SK-N-SH treated with all-trans-retinoic acid at 6 μM for 48 hours (cell line): ENCODE results near the gene NPAS3.

Experiments
- ATAC-seq: fragments of 200-7000 bp; cut with Tn5 transposase; 3 replicates; pipeline ENCODE4 v1.9.1; 2020; ENCODE audit warnings: mild to moderate bottlenecking, moderate library complexity
- ARNTL ChIP-seq: fragments of 450-650 bp; formaldehyde crosslinking; IDR thresholded peaks from 2 replicates; pipeline ENCODE4 v1.5.0; 2020; ENCODE audit warnings: low read depth, mild to moderate bottlenecking, moderate library complexity, borderline replicate concordance
- BACH2 ChIP-seq: fragments of 250-450 bp; sonication (Bioruptor Pico); IDR thresholded peaks from 2 replicates; pipeline ENCODE4 v1.9.0; 2021; ENCODE audit warnings: mild to moderate bottlenecking, borderline replicate concordance
- CSDC2 ChIP-seq: fragments of 250-450 bp; sonication (Bioruptor Pico); IDR thresholded peaks from 2 replicates; pipeline ENCODE4 v1.5.0; 2020; ENCODE audit warnings: mild to moderate bottlenecking, moderate library complexity
- ESRRG ChIP-seq: fragments of 250-450 bp; sonication (Bioruptor Pico); IDR thresholded peaks from 2 replicates; pipeline ENCODE4 v1.6.1; 2021; ENCODE audit warnings: mild to moderate bottlenecking
- GLIS3 ChIP-seq: fragments of 250-450 bp; sonication (Bioruptor Pico); IDR thresholded peaks from 2 replicates; pipeline ENCODE4 v1.5.0; 2020; ENCODE audit warnings: mild to moderate bottlenecking, moderate library complexity
- ISL1 ChIP-seq: fragments of 250-450 bp; sonication (Bioruptor Pico); IDR thresholded peaks from 2 replicates; pipeline ENCODE4 v2.1.2; 2022; ENCODE audit warnings: mild to moderate bottlenecking, moderate library complexity
- OSR1 ChIP-seq: fragments of 250-450 bp; sonication (Bioruptor Pico); IDR thresholded peaks from 2 replicates; pipeline ENCODE4 v1.8.0; 2022; ENCODE audit warnings: moderate library complexity, mild to moderate bottlenecking, inconsistent platforms
- PPARA ChIP-seq: fragments of 250-450 bp; sonication (Bioruptor Pico); IDR thresholded peaks from 2 replicates; pipeline ENCODE4 v1.5.0; 2020; ENCODE audit warnings: mild to moderate bottlenecking, borderline replicate concordance
- RARB ChIP-seq: fragments of 250-450 bp; sonication (Bioruptor Pico); IDR thresholded peaks from 2 replicates; pipeline ENCODE4 v1.8.0; 2021; ENCODE audit warnings: mild to moderate bottlenecking, moderate library complexity
- SNAI2 ChIP-seq: fragments of 250-450 bp; sonication (Bioruptor Pico); IDR thresholded peaks from 2 replicates; pipeline ENCODE4 v1.5.0; 2020; ENCODE audit warnings: mild to moderate bottlenecking, moderate library complexity
- TCF4 ChIP-seq: fragments of 250-450 bp; sonication (Bioruptor Pico); IDR thresholded peaks from 2 replicates; pipeline ENCODE4 v1.8.0; 2021; ENCODE audit warnings: mild to moderate bottlenecking, moderate library complexity, borderline replicate concordance
- TOX ChIP-seq: fragments of 250-450 bp; sonication (Bioruptor Pico); IDR thresholded peaks from 2 replicates; pipeline ENCODE4 v1.8.0; 2021; ENCODE audit warnings: mild to moderate bottlenecking, moderate library complexity, borderline replicate concordance
- ZC3H10 ChIP-seq: fragments of 250-450 bp; sonication (Bioruptor Pico); IDR thresholded peaks from 2 replicates; pipeline ENCODE4 v1.5.1; 2021; ENCODE audit warnings: mild to moderate bottlenecking, moderate library complexity
- ZNF565 ChIP-seq: fragments of 450-650 bp; formaldehyde crosslinking; conservative IDR thresholded peaks from 2 replicates; pipeline ENCODE4 v1.5.0; 2020; ENCODE audit warnings: low read depth, mild to moderate bottlenecking, moderate library complexity
- ZNF70 ChIP-seq: fragments of 450-650 bp; formaldehyde crosslinking; IDR thresholded peaks from 2 replicates; pipeline ENCODE4 v1.5.0; 2020; ENCODE audit warnings: mild to moderate bottlenecking, moderate library complexity
- TF ChIP-seq, protein P1 (sequence below): fragments of 250-450 bp; sonication (Bioruptor Pico); IDR thresholded peaks from 2 replicates; pipeline ENCODE4 v1.8.0; 2021; ENCODE audit warnings: low read depth, mild to moderate bottlenecking, moderate library complexity, borderline replicate concordance
- TF ChIP-seq, protein P2 (sequence below): fragments of 250-450 bp; sonication (Bioruptor Pico); IDR thresholded peaks from 2 replicates; pipeline ENCODE4 v1.5.0; 2020; ENCODE audit warnings: mild to moderate bottlenecking, moderate library complexity
- TF ChIP-seq, protein P3 (sequence below): fragments of 250-450 bp; sonication (Bioruptor Pico); IDR thresholded peaks from 2 replicates; pipeline ENCODE4 v1.8.0; 2020; ENCODE audit warnings: mild to moderate bottlenecking, moderate library complexity, borderline replicate concordance
- TF ChIP-seq, protein P4 (sequence below): fragments of 250-450 bp; sonication (Bioruptor Pico); IDR thresholded peaks from 2 replicates; pipeline ENCODE4 v1.5.1; 2020; ENCODE audit warnings: low read depth, mild to moderate bottlenecking, moderate library complexity
- TF ChIP-seq, protein P5 (sequence below): fragments of 250-450 bp; sonication (Bioruptor Pico); IDR thresholded peaks from 2 replicates; pipeline ENCODE4 v1.5.1; 2021; ENCODE audit warnings: mild to moderate bottlenecking, moderate library complexity

NPAS3 gene

DNA sequence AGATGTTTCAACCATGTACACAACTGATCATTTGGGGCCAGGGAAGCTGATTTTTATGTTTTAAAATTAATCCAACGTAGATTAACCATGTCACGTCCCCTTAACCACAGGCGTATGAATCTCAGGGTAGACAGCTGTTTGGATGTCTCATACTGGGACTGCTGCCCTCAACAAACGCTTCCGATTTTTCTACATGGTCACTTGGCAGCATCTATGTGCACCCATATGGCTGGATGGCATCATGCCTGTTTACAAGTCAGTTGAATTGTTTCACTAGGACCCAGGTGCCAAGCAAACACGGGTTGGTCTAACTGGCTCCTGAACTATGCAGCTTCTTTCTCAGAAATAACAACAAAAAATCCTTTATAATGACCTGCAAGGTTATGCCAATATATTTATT is 393.8 kb downstream of the NPAS3 start:
- no peak for ATAC-seq
- TF ChIP-seq, protein P1, sequence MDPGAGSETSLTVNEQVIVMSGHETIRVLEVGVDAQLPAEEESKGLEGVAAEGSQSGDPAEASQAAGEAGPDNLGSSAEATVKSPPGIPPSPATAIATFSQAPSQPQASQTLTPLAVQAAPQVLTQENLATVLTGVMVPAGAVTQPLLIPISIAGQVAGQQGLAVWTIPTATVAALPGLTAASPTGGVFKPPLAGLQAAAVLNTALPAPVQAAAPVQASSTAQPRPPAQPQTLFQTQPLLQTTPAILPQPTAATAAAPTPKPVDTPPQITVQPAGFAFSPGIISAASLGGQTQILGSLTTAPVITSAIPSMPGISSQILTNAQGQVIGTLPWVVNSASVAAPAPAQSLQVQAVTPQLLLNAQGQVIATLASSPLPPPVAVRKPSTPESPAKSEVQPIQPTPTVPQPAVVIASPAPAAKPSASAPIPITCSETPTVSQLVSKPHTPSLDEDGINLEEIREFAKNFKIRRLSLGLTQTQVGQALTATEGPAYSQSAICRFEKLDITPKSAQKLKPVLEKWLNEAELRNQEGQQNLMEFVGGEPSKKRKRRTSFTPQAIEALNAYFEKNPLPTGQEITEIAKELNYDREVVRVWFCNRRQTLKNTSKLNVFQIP (CRISPR knock-in tag): no peak
- TF ChIP-seq, protein P2, sequence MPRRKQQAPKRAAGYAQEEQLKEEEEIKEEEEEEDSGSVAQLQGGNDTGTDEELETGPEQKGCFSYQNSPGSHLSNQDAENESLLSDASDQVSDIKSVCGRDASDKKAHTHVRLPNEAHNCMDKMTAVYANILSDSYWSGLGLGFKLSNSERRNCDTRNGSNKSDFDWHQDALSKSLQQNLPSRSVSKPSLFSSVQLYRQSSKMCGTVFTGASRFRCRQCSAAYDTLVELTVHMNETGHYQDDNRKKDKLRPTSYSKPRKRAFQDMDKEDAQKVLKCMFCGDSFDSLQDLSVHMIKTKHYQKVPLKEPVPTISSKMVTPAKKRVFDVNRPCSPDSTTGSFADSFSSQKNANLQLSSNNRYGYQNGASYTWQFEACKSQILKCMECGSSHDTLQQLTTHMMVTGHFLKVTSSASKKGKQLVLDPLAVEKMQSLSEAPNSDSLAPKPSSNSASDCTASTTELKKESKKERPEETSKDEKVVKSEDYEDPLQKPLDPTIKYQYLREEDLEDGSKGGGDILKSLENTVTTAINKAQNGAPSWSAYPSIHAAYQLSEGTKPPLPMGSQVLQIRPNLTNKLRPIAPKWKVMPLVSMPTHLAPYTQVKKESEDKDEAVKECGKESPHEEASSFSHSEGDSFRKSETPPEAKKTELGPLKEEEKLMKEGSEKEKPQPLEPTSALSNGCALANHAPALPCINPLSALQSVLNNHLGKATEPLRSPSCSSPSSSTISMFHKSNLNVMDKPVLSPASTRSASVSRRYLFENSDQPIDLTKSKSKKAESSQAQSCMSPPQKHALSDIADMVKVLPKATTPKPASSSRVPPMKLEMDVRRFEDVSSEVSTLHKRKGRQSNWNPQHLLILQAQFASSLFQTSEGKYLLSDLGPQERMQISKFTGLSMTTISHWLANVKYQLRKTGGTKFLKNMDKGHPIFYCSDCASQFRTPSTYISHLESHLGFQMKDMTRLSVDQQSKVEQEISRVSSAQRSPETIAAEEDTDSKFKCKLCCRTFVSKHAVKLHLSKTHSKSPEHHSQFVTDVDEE (CRISPR knock-in tag): no peak
- TF ChIP-seq TOX (CRISPR knock-in tag) (no peak), ARNTL (CRISPR knock-in tag) (no peak), OSR1 (CRISPR knock-in tag) (no peak), SNAI2 (CRISPR knock-in tag) (no peak), ISL1 (CRISPR knock-in tag) (no peak), RARB (CRISPR knock-in tag) (no peak), BACH2 (CRISPR knock-in tag) (no peak), CSDC2 (CRISPR knock-in tag) (no peak), GLIS3 (CRISPR knock-in tag) (no peak), PPARA (CRISPR knock-in tag) (no peak)
- TF ChIP-seq, protein P3, sequence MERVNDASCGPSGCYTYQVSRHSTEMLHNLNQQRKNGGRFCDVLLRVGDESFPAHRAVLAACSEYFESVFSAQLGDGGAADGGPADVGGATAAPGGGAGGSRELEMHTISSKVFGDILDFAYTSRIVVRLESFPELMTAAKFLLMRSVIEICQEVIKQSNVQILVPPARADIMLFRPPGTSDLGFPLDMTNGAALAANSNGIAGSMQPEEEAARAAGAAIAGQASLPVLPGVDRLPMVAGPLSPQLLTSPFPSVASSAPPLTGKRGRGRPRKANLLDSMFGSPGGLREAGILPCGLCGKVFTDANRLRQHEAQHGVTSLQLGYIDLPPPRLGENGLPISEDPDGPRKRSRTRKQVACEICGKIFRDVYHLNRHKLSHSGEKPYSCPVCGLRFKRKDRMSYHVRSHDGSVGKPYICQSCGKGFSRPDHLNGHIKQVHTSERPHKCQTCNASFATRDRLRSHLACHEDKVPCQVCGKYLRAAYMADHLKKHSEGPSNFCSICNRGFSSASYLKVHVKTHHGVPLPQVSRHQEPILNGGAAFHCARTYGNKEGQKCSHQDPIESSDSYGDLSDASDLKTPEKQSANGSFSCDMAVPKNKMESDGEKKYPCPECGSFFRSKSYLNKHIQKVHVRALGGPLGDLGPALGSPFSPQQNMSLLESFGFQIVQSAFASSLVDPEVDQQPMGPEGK (CRISPR knock-in tag): no peak
- TF ChIP-seq, protein P4, sequence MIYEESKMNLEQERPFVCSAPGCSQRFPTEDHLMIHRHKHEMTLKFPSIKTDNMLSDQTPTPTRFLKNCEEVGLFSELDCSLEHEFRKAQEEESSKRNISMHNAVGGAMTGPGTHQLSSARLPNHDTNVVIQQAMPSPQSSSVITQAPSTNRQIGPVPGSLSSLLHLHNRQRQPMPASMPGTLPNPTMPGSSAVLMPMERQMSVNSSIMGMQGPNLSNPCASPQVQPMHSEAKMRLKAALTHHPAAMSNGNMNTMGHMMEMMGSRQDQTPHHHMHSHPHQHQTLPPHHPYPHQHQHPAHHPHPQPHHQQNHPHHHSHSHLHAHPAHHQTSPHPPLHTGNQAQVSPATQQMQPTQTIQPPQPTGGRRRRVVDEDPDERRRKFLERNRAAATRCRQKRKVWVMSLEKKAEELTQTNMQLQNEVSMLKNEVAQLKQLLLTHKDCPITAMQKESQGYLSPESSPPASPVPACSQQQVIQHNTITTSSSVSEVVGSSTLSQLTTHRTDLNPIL (CRISPR knock-in tag): no peak
- TF ChIP-seq, protein P5, sequence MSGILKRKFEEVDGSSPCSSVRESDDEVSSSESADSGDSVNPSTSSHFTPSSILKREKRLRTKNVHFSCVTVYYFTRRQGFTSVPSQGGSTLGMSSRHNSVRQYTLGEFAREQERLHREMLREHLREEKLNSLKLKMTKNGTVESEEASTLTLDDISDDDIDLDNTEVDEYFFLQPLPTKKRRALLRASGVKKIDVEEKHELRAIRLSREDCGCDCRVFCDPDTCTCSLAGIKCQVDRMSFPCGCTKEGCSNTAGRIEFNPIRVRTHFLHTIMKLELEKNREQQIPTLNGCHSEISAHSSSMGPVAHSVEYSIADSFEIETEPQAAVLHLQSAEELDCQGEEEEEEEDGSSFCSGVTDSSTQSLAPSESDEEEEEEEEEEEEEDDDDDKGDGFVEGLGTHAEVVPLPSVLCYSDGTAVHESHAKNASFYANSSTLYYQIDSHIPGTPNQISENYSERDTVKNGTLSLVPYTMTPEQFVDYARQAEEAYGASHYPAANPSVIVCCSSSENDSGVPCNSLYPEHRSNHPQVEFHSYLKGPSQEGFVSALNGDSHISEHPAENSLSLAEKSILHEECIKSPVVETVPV (CRISPR knock-in tag): no peak

DNA sequence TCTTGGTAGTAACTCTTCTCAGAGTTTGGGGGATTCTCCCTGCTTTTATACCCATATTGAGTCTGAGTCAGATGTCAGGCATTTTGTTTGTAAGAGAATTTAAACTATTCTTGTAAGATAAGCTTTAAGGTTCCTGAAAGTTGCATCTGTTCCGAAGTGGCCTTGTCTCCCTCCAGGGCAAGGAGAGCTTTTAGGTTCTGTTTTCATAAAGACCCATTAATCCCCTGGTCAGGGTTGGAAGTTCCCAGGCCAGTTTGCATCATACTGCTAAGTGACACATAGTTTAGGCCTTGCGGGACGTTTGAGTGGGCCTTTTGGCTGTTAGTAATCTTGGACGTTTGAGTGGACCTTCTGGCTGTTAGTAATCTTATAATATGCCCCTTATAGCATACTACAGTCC is 396.7 kb downstream of the NPAS3 start:
- no peak for ATAC-seq
- TF ChIP-seq ZC3H10 (CRISPR knock-in tag) (no peak), ISL1 (CRISPR knock-in tag) (peak; percentile 20; the same call in 1 of the 2 replicates)
- TF ChIP-seq, all 23 proteins: peak for 1

DNA sequence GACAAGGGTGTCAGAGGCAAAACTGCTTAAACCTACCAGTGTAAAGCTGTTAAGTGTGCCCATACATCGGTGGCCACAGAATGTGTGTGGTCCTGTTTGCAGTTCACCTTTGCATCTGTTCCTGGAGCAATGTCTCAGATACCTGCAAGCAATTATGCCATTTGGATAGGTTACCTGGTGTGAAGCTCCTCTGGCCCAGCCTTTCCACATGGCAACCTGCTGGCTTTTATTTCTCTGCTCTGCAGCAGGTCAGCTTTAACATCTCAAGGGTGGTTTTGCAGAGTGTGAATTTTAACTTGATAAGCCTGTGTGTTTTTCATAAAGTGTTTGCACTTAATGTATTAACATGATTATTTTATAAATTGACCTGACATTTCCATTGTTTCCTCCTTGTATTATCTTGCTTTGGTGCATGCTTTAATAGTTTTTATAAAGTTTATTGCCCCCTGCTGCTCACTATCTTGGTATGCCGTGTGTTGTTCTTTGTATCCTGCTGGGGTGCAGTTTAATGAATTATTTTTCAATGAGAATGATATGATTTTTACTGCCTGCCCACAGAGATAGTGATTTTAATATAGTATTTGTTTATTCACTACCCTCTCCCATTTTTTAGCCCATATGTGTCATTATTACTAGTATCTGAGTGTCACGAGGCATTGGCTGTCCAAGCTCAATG is 403.8 kb downstream of the NPAS3 start:
- no peak for TF ChIP-seq ZNF565 (CRISPR knock-in tag)
- no peak for TF ChIP-seq ZNF70 (CRISPR knock-in tag)
- no peak for ATAC-seq

DNA sequence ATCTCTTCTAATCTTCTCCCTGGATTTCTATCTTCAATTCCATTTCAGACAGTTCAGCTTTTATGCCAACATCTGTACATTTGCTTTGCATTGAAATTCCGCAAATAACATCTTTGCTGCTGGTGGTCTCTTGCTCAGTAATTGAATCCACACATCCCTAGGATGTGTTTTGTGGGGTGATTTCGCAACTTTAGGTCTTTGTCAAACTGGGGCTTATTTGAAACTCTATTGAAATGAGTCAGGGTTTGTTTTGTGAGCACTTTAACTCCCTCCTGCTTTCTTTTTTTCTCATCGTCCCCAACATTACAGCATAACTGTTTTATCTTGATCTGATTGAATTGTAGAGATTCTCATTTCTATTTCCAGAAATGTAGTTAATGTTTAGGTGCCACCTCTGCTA is 404.3 kb downstream of the NPAS3 start:
- TF ChIP-seq ESRRG (CRISPR knock-in tag): no peak
- TF ChIP-seq TOX (CRISPR knock-in tag): no peak
- TF ChIP-seq TCF4 (CRISPR knock-in tag): no peak
- TF ChIP-seq RARB (CRISPR knock-in tag): no peak
- no peak for ATAC-seq
